ENCODE measurements around the gene TRMT10B. TPM values are rescaled to one million over a fixed set of nuclear protein-coding genes. Genes with fewer than 3 reads are reported as not detected.

TRMT10B gene
- total RNA-seq, 2 experiments from 2014 or later = 12.3 to 15.6 TPM

GRCh38 chr9:37778534-37778933 is 24.9 kb downstream of the TRMT10B start:
- no peak for ATAC-seq
- peaks cover 60% of the 10 kb centered on the region for H3K36me3 Mint-ChIP-seq (ENCODE audit: low read depth)
- intact Hi-C loops (cut with DNase I, micrococcal nuclease) = no loop called here

GRCh38 chr9:37784291-37784615 is 30.6 kb downstream of the TRMT10B start:
- no peaks in the 10 kb centered on the region for H3K27me3 Mint-ChIP-seq
- no peaks in the 10 kb centered on the region for H3K9me3 Mint-ChIP-seq (ENCODE audit: low read depth)
- H3K36me3 Mint-ChIP-seq (ENCODE audit: low read depth) = peaks cover 41% of the 10 kb centered on the region
- peak overlapping the region; percentile 98 for H3K4me3 Mint-ChIP-seq
- intact Hi-C loops (cut with DNase I, micrococcal nuclease) = loop anchor here (1.0 to 10.0 kb wide), 7 partner anchors 29 to 362 kb away; partner anchors contain the start of genes POLR1E (in 2 of the 2), GRHPR (in 1 of the 2), SHB (in 1 of the 2) and TOMM5 (in 1 of the 2)
- POLR2A ChIA-PET = interaction anchor here (1.2 to 1.4 kb wide), 3 partner anchors 16 to 192 kb away, joined by 4 to 10 read pairs (median 7); partner anchors contain the start of genes DCAF10 and TOMM5
- CTCF ChIA-PET = interaction anchor here (0.6 to 1.3 kb wide), 5 partner anchors 11 to 261 kb away, joined by 3 to 4 read pairs (median 3); partner anchors contain the start of gene DCAF10
- H3K4me1 Mint-ChIP-seq = peaks cover 30% of the 10 kb centered on the region
- H3K27ac Mint-ChIP-seq = peak overlapping the region; percentile 96
- peak; percentile 24 for DNase-seq
- peak; percentile 13 for ATAC-seq

More at GRCh38 chr9:37778534-37778933, 24.9 kb downstream of the TRMT10B start:
- POLR2A ChIA-PET = no interaction called here
- Mint-ChIP-seq H3K4me3 (no peak overlapping the region), H3K27me3 (no peaks in the 10 kb centered on the region), H3K4me1 (peaks cover 22% of the 10 kb centered on the region), H3K9me3 (ENCODE audit: low read depth) (no peaks in the 10 kb centered on the region), H3K27ac (no peak overlapping the region)
- CTCF ChIA-PET = interaction anchor here (0.6 to 1.1 kb wide), 3 partner anchors 18 to 711 kb away, joined by 3 to 4 read pairs (median 3); no protein-coding TSS in a partner anchor
- DNase-seq = no peak

- H3K9me3 Mint-ChIP-seq (ENCODE audit: low read depth) = no peaks in the 10 kb centered on the region
- H3K4me1 Mint-ChIP-seq = peaks cover 30% of the 10 kb centered on the region
- ATAC-seq (peak; percentile 90), DNase-seq (peak; percentile 93)
- ChIA-PET CTCF (interaction anchor here (0.6 to 1.3 kb wide), 11 partner anchors 11 to 259 kb away, joined by 3 to 5 read pairs (median 3); partner anchors contain the start of gene DCAF10), POLR2A (interaction anchor here (1.2 to 1.4 kb wide), 2 partner anchors 16 to 193 kb away, joined by 7 to 10 read pairs; partner anchors contain the start of genes DCAF10 and TOMM5)
- peak within 1 kb of the TSS; percentile 96 for H3K27ac Mint-ChIP-seq
- H3K27me3 Mint-ChIP-seq = no peaks in the 10 kb centered on the region
- intact Hi-C loops (cut with DNase I, micrococcal nuclease) = loop anchor here (1.0 to 10.0 kb wide), 11 partner anchors 15 to 363 kb away; partner anchors contain the start of genes DCAF10 (in 2 of the 2), POLR1E (in 2 of the 2), GRHPR (in 1 of the 2) and SHB (in 1 of the 2)
- H3K4me3 Mint-ChIP-seq = peak within 1 kb of the TSS; percentile 98
- peaks cover 41% of the 10 kb centered on the region for H3K36me3 Mint-ChIP-seq (ENCODE audit: low read depth)
Observed at GRCh38 chr9:37784616-37785483, 31.2 kb downstream of the TRMT10B start, which contains the start of gene EXOSC3. Gene EXOSC3, minus strand, starts transcription at chr9:37785064. Its CDS starts 20 bp downstream, at chr9:37785044.

- Mint-ChIP-seq H3K36me3 (ENCODE audit: low read depth) (peaks cover 22% of the 10 kb centered on the region), H3K4me1 (peaks cover 21% of the 10 kb centered on the region), H3K27ac (no peak overlapping the region), H3K9me3 (ENCODE audit: low read depth) (no peaks in the 10 kb centered on the region), H3K4me3 (no peak overlapping the region), H3K27me3 (no peaks in the 10 kb centered on the region)
- ChIA-PET POLR2A (no interaction called here), CTCF (no interaction called here)
- DNase-seq (peak; percentile 18), ATAC-seq (no peak)
- intact Hi-C loops (cut with DNase I, micrococcal nuclease) = loop anchor here in 1 of 2 experiments (10.0 kb wide), 1 partner anchor 302 kb away; the partner anchor contains the start of gene POLR1E
Observed at GRCh38 chr9:37787059-37787458, 33.5 kb downstream of the TRMT10B start.

- intact Hi-C loops (cut with DNase I, micrococcal nuclease) = loop anchor here in 1 of 2 experiments (10.0 kb wide), 1 partner anchor 304 kb away; the partner anchor contains the start of gene POLR1E
Observed at GRCh38 chr9:37788332-37788731, 34.7 kb downstream of the TRMT10B start.

GRCh38 chr9:37790096-37790495 is 36.5 kb downstream of the TRMT10B start:
- Mint-ChIP-seq H3K27me3 (no peaks in the 10 kb centered on the region), H3K4me3 (no peak overlapping the region), H3K36me3 (ENCODE audit: low read depth) (no peaks in the 10 kb centered on the region), H3K9me3 (ENCODE audit: low read depth) (no peaks in the 10 kb centered on the region), H3K4me1 (peaks cover 4% of the 10 kb centered on the region), H3K27ac (no peak overlapping the region)
- POLR2A ChIA-PET = no interaction called here
- ATAC-seq (no peak), DNase-seq (no peak)
- intact Hi-C loops (cut with DNase I, micrococcal nuclease) = no loop called here
- CTCF ChIA-PET = no interaction called here

More at GRCh38 chr9:37788332-37788731, 34.7 kb downstream of the TRMT10B start:
- H3K9me3 Mint-ChIP-seq (ENCODE audit: low read depth) = no peaks in the 10 kb centered on the region
- no peak overlapping the region for H3K4me3 Mint-ChIP-seq
- no peaks in the 10 kb centered on the region for H3K27me3 Mint-ChIP-seq
- DNase-seq (no peak), ATAC-seq (no peak)
- ChIA-PET CTCF (interaction anchor here (0.6 to 0.7 kb wide), 3 partner anchors 9 to 115 kb away, joined by 3 read pairs; no protein-coding TSS in a partner anchor), POLR2A (no interaction called here)
- no peak overlapping the region for H3K27ac Mint-ChIP-seq
- peaks cover 9% of the 10 kb centered on the region for H3K4me1 Mint-ChIP-seq
- H3K36me3 Mint-ChIP-seq (ENCODE audit: low read depth) = peaks cover 11% of the 10 kb centered on the region

- no peak overlapping the region for H3K4me3 Mint-ChIP-seq
- no peaks in the 10 kb centered on the region for H3K4me1 Mint-ChIP-seq
- ATAC-seq = no peak
- ChIA-PET POLR2A (no interaction called here), CTCF (no interaction called here)
- DNase-seq = no peak
- H3K27me3 Mint-ChIP-seq = no peaks in the 10 kb centered on the region
- H3K36me3 Mint-ChIP-seq (ENCODE audit: low read depth) = no peaks in the 10 kb centered on the region
- intact Hi-C loops (cut with DNase I, micrococcal nuclease) = no loop called here
- H3K9me3 Mint-ChIP-seq (ENCODE audit: low read depth) = no peaks in the 10 kb centered on the region
- H3K27ac Mint-ChIP-seq = no peak overlapping the region
Observed at GRCh38 chr9:37792122-37792521, 38.5 kb downstream of the TRMT10B start.

GRCh38 chr9:37796232-37796631 is 42.6 kb downstream of the TRMT10B start:
- intact Hi-C loops (cut with DNase I, micrococcal nuclease) = no loop called here
- DNase-seq = no peak

GRCh38 chr9:37798677-37799076 is 45.1 kb downstream of the TRMT10B start:
- intact Hi-C loops (cut with DNase I, micrococcal nuclease) = no loop called here
- ChIA-PET POLR2A (no interaction called here), CTCF (no interaction called here)
- no peak for DNase-seq
- Mint-ChIP-seq H3K36me3 (ENCODE audit: low read depth) (peaks cover 3% of the 10 kb centered on the region), H3K9me3 (ENCODE audit: low read depth) (no peaks in the 10 kb centered on the region), H3K27me3 (no peaks in the 10 kb centered on the region), H3K4me1 (peaks cover 27% of the 10 kb centered on the region), H3K4me3 (no peak overlapping the region), H3K27ac (no peak overlapping the region)
- no peak for ATAC-seq

More at GRCh38 chr9:37796232-37796631, 42.6 kb downstream of the TRMT10B start:
- Mint-ChIP-seq H3K4me1 (peaks cover 10% of the 10 kb centered on the region), H3K27ac (no peak overlapping the region), H3K9me3 (ENCODE audit: low read depth) (no peaks in the 10 kb centered on the region), H3K4me3 (no peak overlapping the region), H3K36me3 (ENCODE audit: low read depth) (peaks cover 3% of the 10 kb centered on the region), H3K27me3 (no peaks in the 10 kb centered on the region)
- POLR2A ChIA-PET = no interaction called here
- CTCF ChIA-PET = interaction anchor here (0.7 kb wide), 1 partner anchor 9 kb away, joined by 3 read pairs; no protein-coding TSS in a partner anchor
- ATAC-seq = no peak

- ATAC-seq (peak; percentile 78), DNase-seq (peak; percentile 92)
- POLR2A ChIA-PET = interaction anchor here (0.9 to 2.0 kb wide), 2 partner anchors 16 to 17 kb away, joined by 4 to 10 read pairs; partner anchors contain the start of gene EXOSC3
- Mint-ChIP-seq H3K9me3 (ENCODE audit: low read depth) (no peaks in the 10 kb centered on the region), H3K36me3 (ENCODE audit: low read depth) (peaks cover 7% of the 10 kb centered on the region), H3K27ac (peak within 1 kb of the TSS; percentile 89), H3K27me3 (no peaks in the 10 kb centered on the region), H3K4me1 (peaks cover 35% of the 10 kb centered on the region), H3K4me3 (peak within 1 kb of the TSS; percentile 90)
- intact Hi-C loops (cut with DNase I, micrococcal nuclease) = loop anchor here (1.0 to 5.0 kb wide), 8 partner anchors 15 to 335 kb away; partner anchors contain the start of genes EXOSC3 (in 2 of the 2), TRMT10B (in 2 of the 2), SHB (in 1 of the 2) and SLC25A51 (in 1 of the 2)
- CTCF ChIA-PET = interaction anchor here (0.6 to 1.6 kb wide), 3 partner anchors 16 to 52 kb away, joined by 3 to 5 read pairs (median 3); partner anchors contain the start of gene EXOSC3
Observed at GRCh38 chr9:37800631-37801286, 47.2 kb downstream of the TRMT10B start, which contains the start of gene DCAF10. Gene DCAF10, plus strand, starts transcription at chr9:37800797. Its CDS starts 70 bp downstream, at chr9:37800867.

All from activated CD4-positive, alpha-beta T cell treated with anti-CD3 and anti-CD28 coated beads for 36 hours (primary cell).